ENCODE data around the gene MAP4K4.

DNA sequence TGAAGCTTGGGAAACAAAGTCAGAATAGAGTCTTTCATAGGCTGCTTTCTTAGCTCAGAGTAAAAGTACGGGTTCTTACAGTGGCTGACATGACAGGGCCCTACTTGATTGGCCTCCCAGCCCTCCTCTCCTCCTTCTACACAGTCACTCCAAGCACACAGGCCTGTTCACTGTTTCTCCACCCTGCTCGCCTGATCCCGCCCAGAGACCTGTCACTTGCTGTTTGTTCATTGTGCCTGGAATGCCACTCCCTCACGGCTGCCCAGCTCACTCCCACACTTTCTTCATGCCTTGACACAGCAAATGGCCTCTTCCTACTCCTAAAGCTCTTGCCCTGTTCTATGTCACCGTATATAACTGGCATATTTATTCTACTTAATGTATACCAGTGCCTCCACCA, 104.8 kb downstream of the MAP4K4 start:
- TF ChIP-seq, protein P1, sequence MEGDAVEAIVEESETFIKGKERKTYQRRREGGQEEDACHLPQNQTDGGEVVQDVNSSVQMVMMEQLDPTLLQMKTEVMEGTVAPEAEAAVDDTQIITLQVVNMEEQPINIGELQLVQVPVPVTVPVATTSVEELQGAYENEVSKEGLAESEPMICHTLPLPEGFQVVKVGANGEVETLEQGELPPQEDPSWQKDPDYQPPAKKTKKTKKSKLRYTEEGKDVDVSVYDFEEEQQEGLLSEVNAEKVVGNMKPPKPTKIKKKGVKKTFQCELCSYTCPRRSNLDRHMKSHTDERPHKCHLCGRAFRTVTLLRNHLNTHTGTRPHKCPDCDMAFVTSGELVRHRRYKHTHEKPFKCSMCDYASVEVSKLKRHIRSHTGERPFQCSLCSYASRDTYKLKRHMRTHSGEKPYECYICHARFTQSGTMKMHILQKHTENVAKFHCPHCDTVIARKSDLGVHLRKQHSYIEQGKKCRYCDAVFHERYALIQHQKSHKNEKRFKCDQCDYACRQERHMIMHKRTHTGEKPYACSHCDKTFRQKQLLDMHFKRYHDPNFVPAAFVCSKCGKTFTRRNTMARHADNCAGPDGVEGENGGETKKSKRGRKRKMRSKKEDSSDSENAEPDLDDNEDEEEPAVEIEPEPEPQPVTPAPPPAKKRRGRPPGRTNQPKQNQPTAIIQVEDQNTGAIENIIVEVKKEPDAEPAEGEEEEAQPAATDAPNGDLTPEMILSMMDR (conservative IDR thresholded peaks at IDR 0.05; ENCODE audit: low read length) = no peak
- no peak for TF ChIP-seq EZH2phosphoT487 (IDR thresholded peaks at IDR 0.05; ENCODE audit: borderline replicate concordance, low read depth, low read length)
